ENCODE measurements around the gene SDF4.

DNA sequence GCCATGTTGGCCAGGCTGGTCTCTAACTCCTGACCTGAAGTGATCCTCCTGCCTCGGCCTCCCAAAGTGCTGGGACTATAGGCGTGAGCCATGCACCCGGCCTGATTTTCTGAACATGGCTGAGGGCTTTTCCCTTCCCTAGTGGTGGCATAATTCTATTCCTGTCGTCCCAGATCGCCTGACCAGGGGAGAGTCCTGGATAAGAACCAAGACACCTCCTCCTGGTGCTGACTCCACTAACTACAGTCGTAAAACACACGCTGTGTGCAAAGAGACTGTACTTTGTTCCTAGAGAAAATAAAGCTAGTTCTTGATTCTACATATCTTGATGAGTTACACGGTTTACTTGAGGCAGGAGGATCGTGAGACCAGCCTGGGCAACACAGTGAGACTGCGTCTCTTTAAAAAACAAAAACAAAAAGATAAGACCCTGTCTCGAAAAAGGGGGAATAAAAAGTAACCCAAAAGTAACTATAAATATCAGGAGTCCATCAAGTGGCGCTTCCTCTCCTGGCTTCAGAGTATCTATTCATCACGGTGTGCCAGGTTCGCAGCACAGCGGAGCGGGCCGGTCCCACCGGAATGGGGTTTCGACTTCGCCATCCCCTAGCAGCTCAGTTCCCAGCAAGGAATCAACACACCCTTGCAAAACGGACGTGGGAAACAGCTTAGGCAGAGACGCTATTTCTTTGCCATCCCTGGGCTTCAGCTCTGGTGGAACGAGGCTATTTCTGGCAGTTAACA is 973 bp downstream of the SDF4 start:
- TF ChIP-seq CTCF (IDR thresholded peaks at IDR 0.05; ENCODE audit: insufficient read depth, low read length, poor library complexity, severe bottlenecking) = no peak
- no peak for TF ChIP-seq EZH2phosphoT487 (conservative IDR thresholded peaks at IDR 0.05; ENCODE audit: low read length)

All from SU-DHL-6 (cell line).